H9 (cell line): Measurements from ENCODE around the gene CFAP65. TPM values are rescaled to one million over a fixed set of nuclear protein-coding genes. Genes with fewer than 3 reads are reported as not detected.

Source experiments
- DNase-seq: peaks from one replicate; pipeline ENCODE4 v3.0.0-alpha.2; 2017
- H2AFZ ChIP-seq: one replicate; pipeline ENCODE4 v1.6.1; 2013; ENCODE audit warnings: mild to moderate bottlenecking, low read length, control low read depth, moderate library complexity
- H2AK5ac ChIP-seq: 2 replicates; pipeline ENCODE4 v1.6.1; 2013; ENCODE audit warnings: low read length, control low read depth, mixed read lengths; ENCODE audit not compliant: insufficient read length
- H2BK120ac ChIP-seq: one replicate; pipeline ENCODE4 v1.6.1; 2013; ENCODE audit warnings: low read depth, mild to moderate bottlenecking, low read length, control low read depth, inconsistent platforms; ENCODE audit not compliant: poor library complexity, severe bottlenecking
- H2BK12ac ChIP-seq: 2 replicates; pipeline ENCODE4 v1.6.1; 2013; ENCODE audit warnings: low read length, control low read depth, mixed read lengths, low read depth; ENCODE audit not compliant: insufficient read length
- H2BK15ac ChIP-seq: 2 replicates; pipeline ENCODE4 v1.6.1; 2013; ENCODE audit warnings: low read depth, low read length, control low read depth
- H2BK20ac ChIP-seq: one replicate; pipeline ENCODE4 v1.6.1; 2013; ENCODE audit warnings: low read depth, mild to moderate bottlenecking, low read length, control low read depth, inconsistent platforms; ENCODE audit not compliant: poor library complexity, severe bottlenecking
- H2BK5ac ChIP-seq: 2 replicates; pipeline ENCODE4 v1.6.1; 2013; ENCODE audit warnings: low read length, control low read depth, mixed read lengths; ENCODE audit not compliant: insufficient read length
- H3K14ac ChIP-seq: 2 replicates; pipeline ENCODE4 v1.6.1; 2013; ENCODE audit warnings: low read length, control low read depth; ENCODE audit not compliant: insufficient read depth
- H3K18ac ChIP-seq: 2 replicates; pipeline ENCODE4 v1.6.1; 2013; ENCODE audit warnings: low read depth, mild to moderate bottlenecking, mixed read lengths, low read length, control low read depth; ENCODE audit not compliant: insufficient read length
- H3K23ac ChIP-seq: 2 replicates; pipeline ENCODE4 v1.6.1; 2013; ENCODE audit warnings: low read length, control low read depth, mixed read lengths, low read depth; ENCODE audit not compliant: insufficient read length
- H3K23me2 ChIP-seq: 2 replicates; pipeline ENCODE4 v1.6.1; 2013; ENCODE audit warnings: low read depth, mild to moderate bottlenecking, mixed read lengths, low read length, control low read depth; ENCODE audit not compliant: insufficient read length, poor library complexity, severe bottlenecking
- H3K27ac ChIP-seq: 2 replicates; pipeline ENCODE4 v1.5.1; 2013; ENCODE audit warnings: low read length, control low read depth, mixed read lengths, low read depth; ENCODE audit not compliant: insufficient read length
- H3K27me3 ChIP-seq: 2 replicates; pipeline ENCODE4 v1.6.1; 2013; ENCODE audit warnings: low read length, control low read depth, inconsistent platforms; ENCODE audit not compliant: insufficient read depth
- H3K4ac ChIP-seq: 2 replicates; pipeline ENCODE4 v1.6.1; 2013; ENCODE audit warnings: low read depth, mild to moderate bottlenecking, control low read depth, inconsistent platforms, low read length, moderate library complexity
- H3K4me1 ChIP-seq: 2 replicates; pipeline ENCODE4 v1.6.1; 2013; ENCODE audit warnings: low read length, control low read depth, inconsistent platforms; ENCODE audit not compliant: insufficient read depth
- H3K4me2 ChIP-seq: 2 replicates; pipeline ENCODE4 v1.6.1; 2013; ENCODE audit warnings: low read length, control low read depth, mixed read lengths; ENCODE audit not compliant: insufficient read length, insufficient read depth
- H3K56ac ChIP-seq: 2 replicates; pipeline ENCODE4 v1.6.1; 2013; ENCODE audit warnings: low read depth, mild to moderate bottlenecking, mixed read lengths, low read length, control low read depth; ENCODE audit not compliant: insufficient read length
- H3K79me1 ChIP-seq: 2 replicates; pipeline ENCODE4 v1.6.1; 2013; ENCODE audit warnings: low read depth, mild to moderate bottlenecking, moderate library complexity, low read length, control low read depth, inconsistent platforms; ENCODE audit not compliant: insufficient read depth, poor library complexity, severe bottlenecking
- H3K79me2 ChIP-seq: 2 replicates; pipeline ENCODE4 v1.6.1; 2013; ENCODE audit warnings: low read length, control low read depth, inconsistent platforms; ENCODE audit not compliant: insufficient read depth
- H3K9ac ChIP-seq: 2 replicates; pipeline ENCODE4 v1.6.1; 2013; ENCODE audit warnings: low read length, control low read depth, mixed read lengths; ENCODE audit not compliant: insufficient read length; ENCODE audit errors: extremely low read depth
- H3K9me3 ChIP-seq: one replicate; pipeline ENCODE4 v1.6.1; 2013; ENCODE audit warnings: low read depth, low read length, inconsistent platforms; ENCODE audit not compliant: control insufficient read depth
- H3T11ph ChIP-seq: one replicate; pipeline ENCODE4 v1.6.1; 2013; ENCODE audit warnings: mild to moderate bottlenecking, low read length, control low read depth, inconsistent platforms
- H4K20me1 ChIP-seq: one replicate; pipeline ENCODE4 v1.6.1; 2013; ENCODE audit not compliant: control insufficient read depth, insufficient read length, insufficient read depth
- H4K5ac ChIP-seq: 2 replicates; pipeline ENCODE4 v1.6.1; 2013; ENCODE audit warnings: low read depth, mild to moderate bottlenecking, mixed read lengths, low read length, control low read depth; ENCODE audit not compliant: insufficient read length
- H4K8ac ChIP-seq: replicated peaks from 2 replicates; pipeline ENCODE4 v1.6.1; 2013; ENCODE audit warnings: low read length, control low read depth, mixed read lengths, low read depth; ENCODE audit not compliant: insufficient read length
- H4K91ac ChIP-seq: 2 replicates; pipeline ENCODE4 v1.6.1; 2013; ENCODE audit warnings: low read depth, mild to moderate bottlenecking, moderate library complexity, mixed read lengths, low read length, control low read depth; ENCODE audit not compliant: insufficient read length
- H3K27ac Mint-ChIP-seq, 3 experiments: 2 replicates in 2 of 3; 3 replicates in 1 of 3; pipeline ENCODE4 v1.8.0; 2020 to 2021; ENCODE audit warnings: mixed read lengths in 3 of 3, mild to moderate bottlenecking in 1 of 3, moderate library complexity in 1 of 3
- H3K27me3 Mint-ChIP-seq: 2 replicates; pipeline ENCODE4 v1.8.0; 2021; ENCODE audit warnings: low read depth, mild to moderate bottlenecking, moderate library complexity, mixed read lengths
- H3K36me3 Mint-ChIP-seq, 3 experiments: 2 replicates in 2 of 3; 3 replicates in 1 of 3; pipeline ENCODE4 v1.8.0; 2020 to 2021; ENCODE audit warnings: low read depth in 3 of 3, mixed read lengths in 3 of 3; ENCODE audit not compliant: insufficient read depth in 1 of 3
- H3K4me1 Mint-ChIP-seq, 2 experiments: 2 replicates each; pipeline ENCODE4 v1.8.0; 2020; ENCODE audit warnings: mixed read lengths in 2 of 2
- H3K4me3 Mint-ChIP-seq, 2 experiments: 2 replicates in 1 of 2; 3 replicates in 1 of 2; pipeline ENCODE4 v1.8.0; 2020 to 2021; ENCODE audit warnings: mild to moderate bottlenecking in 2 of 2, mixed read lengths in 2 of 2, moderate library complexity in 1 of 2
- H3K9me3 Mint-ChIP-seq, 2 experiments: 2 replicates in 1 of 2; 3 replicates in 1 of 2; pipeline ENCODE4 v1.8.0; 2020; ENCODE audit warnings: mild to moderate bottlenecking in 2 of 2, mixed read lengths in 2 of 2, moderate library complexity in 1 of 2
- WGBS: extraction: QIAGEN DNeasy Blood & Tissue Kit; methylation state at CpG from one replicate; pipeline ENCODE4 v1.1.7; 2013; ENCODE audit warnings: missing lambda C conversion rate, low lambda C conversion rate, mixed read lengths; ENCODE audit not compliant: insufficient read length; ENCODE audit errors: extremely low coverage; 5-methylcytosine and 5-hydroxymethylcytosine counted together
- total RNA-seq: library from RNA; stranded (reverse); gene quantifications from 2 replicates; pipeline ENCODE4 v1.2.1, GENCODE V29; 2021
- TF ChIP-seq, protein P1 (sequence below): fragments of 200-600 bp; sonication (generic); conservative IDR thresholded peaks from 3 replicates; pipeline ENCODE4 v1.8.0; 2021; ENCODE audit warnings: antibody characterized with exemption, mild to moderate bottlenecking

The CFAP65 gene
- total RNA-seq, 1 experiment from 2014 or later: 0.20 TPM

DNA sequence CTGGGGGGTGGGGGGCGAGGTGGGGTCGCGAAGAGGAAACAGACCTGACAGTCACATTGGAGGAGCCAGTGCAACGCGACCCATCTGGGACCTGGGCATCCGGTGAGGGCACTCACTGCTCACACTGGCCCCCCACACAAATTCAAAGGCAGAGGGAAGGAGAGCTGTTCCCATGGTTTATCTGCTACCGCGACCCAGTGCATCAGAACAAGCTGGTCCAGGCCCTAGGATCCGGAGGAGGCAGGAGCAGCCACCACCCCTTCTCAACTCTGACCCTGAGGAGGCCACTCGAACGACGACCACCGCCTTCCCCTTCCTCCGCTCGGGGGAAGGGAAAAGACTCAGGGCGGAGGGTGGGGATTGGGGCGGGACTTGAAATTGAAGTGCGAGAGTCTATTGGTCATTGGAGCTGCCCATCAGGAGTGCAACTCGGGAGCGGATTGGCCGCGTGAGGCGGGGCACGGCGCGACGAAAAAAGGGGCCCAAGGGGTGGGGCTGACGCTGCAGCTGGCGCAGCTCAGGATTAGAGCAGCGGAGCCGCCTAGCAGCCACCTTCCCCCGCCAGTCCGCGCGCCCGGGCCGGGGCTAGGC lies 82.1 kb downstream of the CFAP65 start, which contains the start of gene CDK5R2:
Gene CDK5R2, plus strand, starts transcription at position 526 of the 591 bp plus-strand sequence. CDS start 155 bp downstream, outside the sequence.
- H2AFZ ChIP-seq: peak within 1 kb of the TSS; percentile 85
- H3K27ac Mint-ChIP-seq: no peak within 1 kb of the TSS
- WGBS: no CpG with 5 or more reads among the region's 37 CpGs

More for the DNA sequence above, 82.1 kb downstream of the CFAP65 start, which contains the start of gene CDK5R2:
- peak; percentile 96 for DNase-seq
- peaks cover 0 to 2% of the 10 kb centered on the region in 2 experiments; a peak in 2 of 5 replicates for H3K9me3 Mint-ChIP-seq
- H3K4me1 Mint-ChIP-seq: peaks cover 18 to 34% of the 10 kb centered on the region in 2 experiments
- no peak within 1 kb of the TSS for H3K27ac ChIP-seq
- no peak within 1 kb of the TSS for H3T11ph ChIP-seq
- no peak within 1 kb of the TSS for H3K18ac ChIP-seq
- no peaks in the 10 kb centered on the region; a peak in 3 of 7 replicates for H3K36me3 Mint-ChIP-seq
- H2BK5ac ChIP-seq: no peak within 1 kb of the TSS
- TF ChIP-seq, protein P1, sequence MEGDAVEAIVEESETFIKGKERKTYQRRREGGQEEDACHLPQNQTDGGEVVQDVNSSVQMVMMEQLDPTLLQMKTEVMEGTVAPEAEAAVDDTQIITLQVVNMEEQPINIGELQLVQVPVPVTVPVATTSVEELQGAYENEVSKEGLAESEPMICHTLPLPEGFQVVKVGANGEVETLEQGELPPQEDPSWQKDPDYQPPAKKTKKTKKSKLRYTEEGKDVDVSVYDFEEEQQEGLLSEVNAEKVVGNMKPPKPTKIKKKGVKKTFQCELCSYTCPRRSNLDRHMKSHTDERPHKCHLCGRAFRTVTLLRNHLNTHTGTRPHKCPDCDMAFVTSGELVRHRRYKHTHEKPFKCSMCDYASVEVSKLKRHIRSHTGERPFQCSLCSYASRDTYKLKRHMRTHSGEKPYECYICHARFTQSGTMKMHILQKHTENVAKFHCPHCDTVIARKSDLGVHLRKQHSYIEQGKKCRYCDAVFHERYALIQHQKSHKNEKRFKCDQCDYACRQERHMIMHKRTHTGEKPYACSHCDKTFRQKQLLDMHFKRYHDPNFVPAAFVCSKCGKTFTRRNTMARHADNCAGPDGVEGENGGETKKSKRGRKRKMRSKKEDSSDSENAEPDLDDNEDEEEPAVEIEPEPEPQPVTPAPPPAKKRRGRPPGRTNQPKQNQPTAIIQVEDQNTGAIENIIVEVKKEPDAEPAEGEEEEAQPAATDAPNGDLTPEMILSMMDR: no peak
- no peak within 1 kb of the TSS for H2BK20ac ChIP-seq
- no peak within 1 kb of the TSS for H4K5ac ChIP-seq
- no peaks in the 10 kb centered on the region for H3K9me3 ChIP-seq
- peak within 1 kb of the TSS; percentile 91 for H3K4me2 ChIP-seq
- H2BK15ac ChIP-seq: no peak within 1 kb of the TSS; the same call in 1 of the 2 replicates
- no peak within 1 kb of the TSS for H3K4ac ChIP-seq
- H3K27me3 Mint-ChIP-seq: peaks cover 84% of the 10 kb centered on the region
- peaks cover 20% of the 10 kb centered on the region for H3K27me3 ChIP-seq
- no peaks in the 10 kb centered on the region for H4K20me1 ChIP-seq
- H3K56ac ChIP-seq: no peak within 1 kb of the TSS
- H3K9ac ChIP-seq: peak within 1 kb of the TSS; percentile 14
- H2AK5ac ChIP-seq: no peak within 1 kb of the TSS
- H3K79me1 ChIP-seq: no peaks in the 10 kb centered on the region
- no peak within 1 kb of the TSS for H3K23ac ChIP-seq
- H4K8ac ChIP-seq: no peak within 1 kb of the TSS
- no peak within 1 kb of the TSS for H4K91ac ChIP-seq
- H3K23me2 ChIP-seq: peaks cover 16% of the 10 kb centered on the region
- no peak within 1 kb of the TSS for H2BK12ac ChIP-seq
- peaks cover 4% of the 10 kb centered on the region; the same call in 1 of the 2 replicates for H3K4me1 ChIP-seq
- no peak within 1 kb of the TSS for H2BK120ac ChIP-seq
- H3K79me2 ChIP-seq: no peaks in the 10 kb centered on the region
- H3K14ac ChIP-seq: peak within 1 kb of the TSS; percentile 80; the same call in 1 of the 2 replicates
- H3K4me3 Mint-ChIP-seq: peak within 1 kb of the TSS; percentile 82 to 90
